ENCODE data around the gene RET. TPM values are rescaled to one million over a fixed set of nuclear protein-coding genes. Genes with fewer than 3 reads are reported as not detected.

The RET gene
- total RNA-seq, 3 donors from 2014 or later: 0.66 to 1.8 (median 0.96) TPM

DNA sequence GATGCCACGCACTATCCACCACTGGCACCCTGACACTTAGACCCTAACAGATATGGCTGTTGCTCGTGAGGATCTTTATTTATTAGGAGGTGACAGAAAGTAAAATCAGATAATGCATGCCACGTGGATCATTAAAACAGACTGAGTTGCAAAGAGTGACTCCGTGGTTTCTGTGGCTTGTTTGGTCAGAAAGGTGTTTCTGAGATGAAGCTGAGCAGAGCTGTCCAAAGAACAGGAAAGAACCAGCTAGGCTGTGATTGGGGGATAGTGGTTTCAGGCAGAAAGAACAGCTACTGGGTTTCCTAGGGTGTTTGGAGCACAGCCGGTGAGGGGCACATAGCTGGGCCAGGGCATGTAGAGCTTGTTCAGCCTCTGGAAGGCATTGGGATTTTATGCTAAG is 95.8 kb downstream of the RET start:
- Histone ChIP-seq H3K27ac (no peak overlapping the region), H3K36me3 (no peaks in the 10 kb centered on the region)
- intact Hi-C loops (cut with DNase I; ENCODE audit: low total_unique reads): no loop called here

DNA sequence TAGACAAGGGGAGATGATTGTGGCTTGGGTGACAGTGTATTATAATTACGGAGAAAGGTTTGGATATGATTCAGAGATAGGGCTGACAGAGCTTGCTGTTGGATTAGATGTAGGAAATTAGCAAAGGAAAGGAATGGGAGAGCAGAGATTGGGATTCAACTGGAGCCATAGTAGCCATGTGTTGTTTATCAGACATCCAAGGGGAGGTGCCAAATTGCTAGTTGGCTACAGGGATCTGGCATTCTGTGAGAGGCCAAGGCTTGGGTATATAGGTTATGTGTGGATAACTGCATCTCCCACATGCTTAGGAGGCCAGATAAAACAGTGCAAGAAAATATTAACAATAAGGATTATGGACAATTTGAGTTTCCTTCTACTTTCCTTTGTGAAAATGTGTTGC is 96.3 kb downstream of the RET start:
- H3K9me3 ChIP-seq: peaks cover 0 to 1% of the 10 kb centered on the region in 2 donors
- intact Hi-C loops (cut with DNase I; ENCODE audit: low total_unique reads): no loop called here
- TF ChIP-seq, protein P1, sequence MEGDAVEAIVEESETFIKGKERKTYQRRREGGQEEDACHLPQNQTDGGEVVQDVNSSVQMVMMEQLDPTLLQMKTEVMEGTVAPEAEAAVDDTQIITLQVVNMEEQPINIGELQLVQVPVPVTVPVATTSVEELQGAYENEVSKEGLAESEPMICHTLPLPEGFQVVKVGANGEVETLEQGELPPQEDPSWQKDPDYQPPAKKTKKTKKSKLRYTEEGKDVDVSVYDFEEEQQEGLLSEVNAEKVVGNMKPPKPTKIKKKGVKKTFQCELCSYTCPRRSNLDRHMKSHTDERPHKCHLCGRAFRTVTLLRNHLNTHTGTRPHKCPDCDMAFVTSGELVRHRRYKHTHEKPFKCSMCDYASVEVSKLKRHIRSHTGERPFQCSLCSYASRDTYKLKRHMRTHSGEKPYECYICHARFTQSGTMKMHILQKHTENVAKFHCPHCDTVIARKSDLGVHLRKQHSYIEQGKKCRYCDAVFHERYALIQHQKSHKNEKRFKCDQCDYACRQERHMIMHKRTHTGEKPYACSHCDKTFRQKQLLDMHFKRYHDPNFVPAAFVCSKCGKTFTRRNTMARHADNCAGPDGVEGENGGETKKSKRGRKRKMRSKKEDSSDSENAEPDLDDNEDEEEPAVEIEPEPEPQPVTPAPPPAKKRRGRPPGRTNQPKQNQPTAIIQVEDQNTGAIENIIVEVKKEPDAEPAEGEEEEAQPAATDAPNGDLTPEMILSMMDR (IDR thresholded peaks at IDR 0.05): no peak
- no peak for TF ChIP-seq POLR2A (IDR thresholded peaks at IDR 0.05)
- TF ChIP-seq POLR2AphosphoS5 (IDR thresholded peaks at IDR 0.05): no peak
- no peaks in the 10 kb centered on the region for H3K36me3 ChIP-seq
- no peak for DNase-seq (ENCODE audit: low spot score in 2 of 2)
- H3K4me1 ChIP-seq: no peaks in the 10 kb centered on the region
- H3K27me3 ChIP-seq: no peaks in the 10 kb centered on the region
- no peak overlapping the region for H3K4me3 ChIP-seq
- H3K27ac ChIP-seq: no peak overlapping the region

More for the DNA sequence above, 95.8 kb downstream of the RET start:
- TF ChIP-seq, protein P1 (IDR thresholded peaks at IDR 0.05): no peak
- no peak for TF ChIP-seq POLR2AphosphoS5 (IDR thresholded peaks at IDR 0.05)
- no peak for TF ChIP-seq POLR2A (IDR thresholded peaks at IDR 0.05)
- no peak for DNase-seq (ENCODE audit: low spot score in 2 of 2)
- Histone ChIP-seq H3K4me3 (no peak overlapping the region), H3K9me3 (no peaks in the 10 kb centered on the region), H3K4me1 (no peaks in the 10 kb centered on the region), H3K27me3 (no peaks in the 10 kb centered on the region)

DNA sequence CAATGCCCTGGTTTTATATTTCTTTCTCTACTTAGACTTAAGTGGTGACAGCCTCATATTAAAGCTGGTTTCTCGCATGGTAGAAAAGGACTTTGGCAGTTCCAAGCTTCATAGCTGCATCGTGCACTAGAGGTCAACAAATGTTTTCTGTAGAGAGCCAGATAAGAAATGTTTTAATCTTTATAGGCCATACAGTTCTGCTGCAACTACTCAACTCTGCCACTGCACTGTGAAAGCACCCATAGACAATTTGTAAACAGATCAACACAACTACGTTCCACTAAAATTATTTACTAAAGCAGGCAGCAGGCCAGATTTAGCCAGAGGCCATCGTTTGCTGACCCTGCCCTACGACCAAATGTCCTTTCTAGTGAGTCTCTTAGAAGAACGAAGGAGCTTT is 98.1 kb downstream of the RET start:
- H3K27me3 ChIP-seq: no peaks in the 10 kb centered on the region
- no peak overlapping the region for H3K27ac ChIP-seq
- TF ChIP-seq POLR2AphosphoS5 (IDR thresholded peaks at IDR 0.05) (no peak), POLR2A (IDR thresholded peaks at IDR 0.05) (no peak)
- no peak overlapping the region for H3K4me3 ChIP-seq
- intact Hi-C loops (cut with DNase I; ENCODE audit: low total_unique reads): no loop called here
- no peak for DNase-seq (ENCODE audit: low spot score in 2 of 2)
- H3K4me1 ChIP-seq: no peaks in the 10 kb centered on the region
- no peaks in the 10 kb centered on the region for H3K36me3 ChIP-seq
- H3K9me3 ChIP-seq: peaks cover 0 to 4% of the 10 kb centered on the region in 2 donors

DNA sequence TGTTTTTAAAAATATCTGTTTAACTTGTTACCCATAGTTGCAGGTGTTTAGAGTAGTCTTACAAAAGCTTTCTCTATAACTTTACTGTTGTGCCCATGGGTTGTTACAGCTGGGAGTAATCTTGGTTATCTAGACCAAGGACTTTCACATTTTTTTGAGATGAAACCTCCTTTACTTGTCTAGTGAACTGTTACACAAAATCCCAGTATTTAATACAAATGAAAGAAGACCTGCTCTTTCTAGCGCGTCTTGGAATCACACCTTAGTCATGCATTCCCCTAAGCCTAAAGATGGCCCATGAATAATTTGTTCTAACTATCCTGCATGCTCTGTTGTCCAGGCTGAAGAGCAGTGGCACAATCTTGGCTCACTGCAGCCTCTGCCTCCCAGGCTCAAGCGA is 99.4 kb downstream of the RET start:
- Histone ChIP-seq H3K36me3 (peaks cover 5% of the 10 kb centered on the region), H3K27me3 (no peaks in the 10 kb centered on the region), H3K27ac (no peak overlapping the region), H3K4me1 (no peaks in the 10 kb centered on the region), H3K9me3 (peaks cover 0 to 4% of the 10 kb centered on the region in 2 donors), H3K4me3 (no peak overlapping the region)
- TF ChIP-seq POLR2AphosphoS5 (IDR thresholded peaks at IDR 0.05) (no peak), POLR2A (IDR thresholded peaks at IDR 0.05) (no peak)
- TF ChIP-seq, protein P1 (IDR thresholded peaks at IDR 0.05): no peak
- DNase-seq (ENCODE audit: low spot score in 2 of 2): no peak
- intact Hi-C loops (cut with DNase I; ENCODE audit: low total_unique reads): no loop called here

DNA sequence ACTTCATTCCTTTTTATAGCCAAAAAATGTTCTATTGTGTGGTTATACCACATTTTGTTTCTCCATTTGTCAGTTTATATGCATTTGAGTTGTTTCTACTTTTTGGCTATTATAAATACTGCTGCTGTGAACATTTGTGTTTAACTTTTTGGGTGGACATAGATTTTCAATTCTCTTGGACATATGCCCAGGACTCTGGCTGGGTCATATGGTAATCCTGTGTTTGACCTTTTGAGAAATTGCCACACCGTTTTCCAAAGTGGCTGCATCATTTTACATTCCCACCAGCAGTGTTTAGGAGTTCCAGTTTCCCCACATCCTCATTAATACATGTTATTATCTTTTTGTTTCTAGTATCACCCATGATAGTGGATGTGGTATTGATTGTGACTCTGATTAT is 100.7 kb downstream of the RET start:
- TF ChIP-seq POLR2AphosphoS5 (IDR thresholded peaks at IDR 0.05) (no peak), POLR2A (IDR thresholded peaks at IDR 0.05) (no peak)
- TF ChIP-seq, protein P1 (IDR thresholded peaks at IDR 0.05): no peak
- H3K36me3 ChIP-seq: peaks cover 5% of the 10 kb centered on the region
- no peak overlapping the region for H3K27ac ChIP-seq
- H3K4me1 ChIP-seq: no peaks in the 10 kb centered on the region
- no peak for DNase-seq (ENCODE audit: low spot score in 2 of 2)
- no peak overlapping the region for H3K4me3 ChIP-seq
- no peaks in the 10 kb centered on the region for H3K27me3 ChIP-seq
- intact Hi-C loops (cut with DNase I; ENCODE audit: low total_unique reads): no loop called here
- peaks cover 0 to 4% of the 10 kb centered on the region in 2 donors for H3K9me3 ChIP-seq

Other genes starting within 250 kb of the RET start
- 10 to 100 TPM; 21.6 to 35.5 (median 27.8) TPM for gene CSGALNACT2, start 61.4 kb downstream of the RET start, total RNA-seq
- 10 to 100 TPM in 2 of 3 donors, 1 to 10 TPM in 1; 1.1 to 15.8 (median 11.5) TPM for gene RASGEF1A, start 190.0 kb downstream of the RET start, total RNA-seq